H9 (cell line): ENCODE results near the gene TTLL9. TPM values are rescaled to one million over a fixed set of nuclear protein-coding genes. Genes with fewer than 3 reads are reported as not detected.

Source experiments
- DNase-seq: peaks from one replicate; pipeline ENCODE4 v3.0.0-alpha.2; 2017
- H2AFZ ChIP-seq: one replicate; pipeline ENCODE4 v1.6.1; 2013; ENCODE audit warnings: mild to moderate bottlenecking, low read length, control low read depth, moderate library complexity
- H2AK5ac ChIP-seq: 2 replicates; pipeline ENCODE4 v1.6.1; 2013; ENCODE audit warnings: low read length, control low read depth, mixed read lengths; ENCODE audit not compliant: insufficient read length
- H2BK120ac ChIP-seq: one replicate; pipeline ENCODE4 v1.6.1; 2013; ENCODE audit warnings: low read depth, mild to moderate bottlenecking, low read length, control low read depth, inconsistent platforms; ENCODE audit not compliant: poor library complexity, severe bottlenecking
- H2BK12ac ChIP-seq: 2 replicates; pipeline ENCODE4 v1.6.1; 2013; ENCODE audit warnings: low read length, control low read depth, mixed read lengths, low read depth; ENCODE audit not compliant: insufficient read length
- H2BK15ac ChIP-seq: 2 replicates; pipeline ENCODE4 v1.6.1; 2013; ENCODE audit warnings: low read depth, low read length, control low read depth
- H2BK20ac ChIP-seq: one replicate; pipeline ENCODE4 v1.6.1; 2013; ENCODE audit warnings: low read depth, mild to moderate bottlenecking, low read length, control low read depth, inconsistent platforms; ENCODE audit not compliant: poor library complexity, severe bottlenecking
- H2BK5ac ChIP-seq: 2 replicates; pipeline ENCODE4 v1.6.1; 2013; ENCODE audit warnings: low read length, control low read depth, mixed read lengths; ENCODE audit not compliant: insufficient read length
- H3K14ac ChIP-seq: 2 replicates; pipeline ENCODE4 v1.6.1; 2013; ENCODE audit warnings: low read length, control low read depth; ENCODE audit not compliant: insufficient read depth
- H3K18ac ChIP-seq: 2 replicates; pipeline ENCODE4 v1.6.1; 2013; ENCODE audit warnings: low read depth, mild to moderate bottlenecking, mixed read lengths, low read length, control low read depth; ENCODE audit not compliant: insufficient read length
- H3K23ac ChIP-seq: 2 replicates; pipeline ENCODE4 v1.6.1; 2013; ENCODE audit warnings: low read length, control low read depth, mixed read lengths, low read depth; ENCODE audit not compliant: insufficient read length
- H3K23me2 ChIP-seq: 2 replicates; pipeline ENCODE4 v1.6.1; 2013; ENCODE audit warnings: low read depth, mild to moderate bottlenecking, mixed read lengths, low read length, control low read depth; ENCODE audit not compliant: insufficient read length, poor library complexity, severe bottlenecking
- H3K27ac ChIP-seq: 2 replicates; pipeline ENCODE4 v1.5.1; 2013; ENCODE audit warnings: low read length, control low read depth, mixed read lengths, low read depth; ENCODE audit not compliant: insufficient read length
- H3K27me3 ChIP-seq: 2 replicates; pipeline ENCODE4 v1.6.1; 2013; ENCODE audit warnings: low read length, control low read depth, inconsistent platforms; ENCODE audit not compliant: insufficient read depth
- H3K4ac ChIP-seq: 2 replicates; pipeline ENCODE4 v1.6.1; 2013; ENCODE audit warnings: low read depth, mild to moderate bottlenecking, control low read depth, inconsistent platforms, low read length, moderate library complexity
- H3K4me1 ChIP-seq: 2 replicates; pipeline ENCODE4 v1.6.1; 2013; ENCODE audit warnings: low read length, control low read depth, inconsistent platforms; ENCODE audit not compliant: insufficient read depth
- H3K4me2 ChIP-seq: 2 replicates; pipeline ENCODE4 v1.6.1; 2013; ENCODE audit warnings: low read length, control low read depth, mixed read lengths; ENCODE audit not compliant: insufficient read length, insufficient read depth
- H3K56ac ChIP-seq: 2 replicates; pipeline ENCODE4 v1.6.1; 2013; ENCODE audit warnings: low read depth, mild to moderate bottlenecking, mixed read lengths, low read length, control low read depth; ENCODE audit not compliant: insufficient read length
- H3K79me1 ChIP-seq: 2 replicates; pipeline ENCODE4 v1.6.1; 2013; ENCODE audit warnings: low read depth, mild to moderate bottlenecking, moderate library complexity, low read length, control low read depth, inconsistent platforms; ENCODE audit not compliant: insufficient read depth, poor library complexity, severe bottlenecking
- H3K79me2 ChIP-seq: 2 replicates; pipeline ENCODE4 v1.6.1; 2013; ENCODE audit warnings: low read length, control low read depth, inconsistent platforms; ENCODE audit not compliant: insufficient read depth
- H3K9ac ChIP-seq: 2 replicates; pipeline ENCODE4 v1.6.1; 2013; ENCODE audit warnings: low read length, control low read depth, mixed read lengths; ENCODE audit not compliant: insufficient read length; ENCODE audit errors: extremely low read depth
- H3K9me3 ChIP-seq: one replicate; pipeline ENCODE4 v1.6.1; 2013; ENCODE audit warnings: low read depth, low read length, inconsistent platforms; ENCODE audit not compliant: control insufficient read depth
- H3T11ph ChIP-seq: one replicate; pipeline ENCODE4 v1.6.1; 2013; ENCODE audit warnings: mild to moderate bottlenecking, low read length, control low read depth, inconsistent platforms
- H4K20me1 ChIP-seq: one replicate; pipeline ENCODE4 v1.6.1; 2013; ENCODE audit not compliant: control insufficient read depth, insufficient read length, insufficient read depth
- H4K5ac ChIP-seq: 2 replicates; pipeline ENCODE4 v1.6.1; 2013; ENCODE audit warnings: low read depth, mild to moderate bottlenecking, mixed read lengths, low read length, control low read depth; ENCODE audit not compliant: insufficient read length
- H4K8ac ChIP-seq: replicated peaks from 2 replicates; pipeline ENCODE4 v1.6.1; 2013; ENCODE audit warnings: low read length, control low read depth, mixed read lengths, low read depth; ENCODE audit not compliant: insufficient read length
- H4K91ac ChIP-seq: 2 replicates; pipeline ENCODE4 v1.6.1; 2013; ENCODE audit warnings: low read depth, mild to moderate bottlenecking, moderate library complexity, mixed read lengths, low read length, control low read depth; ENCODE audit not compliant: insufficient read length
- H3K27ac Mint-ChIP-seq, 3 experiments: 2 replicates in 2 of 3; 3 replicates in 1 of 3; pipeline ENCODE4 v1.8.0; 2020 to 2021; ENCODE audit warnings: mixed read lengths in 3 of 3, mild to moderate bottlenecking in 1 of 3, moderate library complexity in 1 of 3
- H3K27me3 Mint-ChIP-seq: 2 replicates; pipeline ENCODE4 v1.8.0; 2021; ENCODE audit warnings: low read depth, mild to moderate bottlenecking, moderate library complexity, mixed read lengths
- H3K36me3 Mint-ChIP-seq, 3 experiments: 2 replicates in 2 of 3; 3 replicates in 1 of 3; pipeline ENCODE4 v1.8.0; 2020 to 2021; ENCODE audit warnings: low read depth in 3 of 3, mixed read lengths in 3 of 3; ENCODE audit not compliant: insufficient read depth in 1 of 3
- H3K4me1 Mint-ChIP-seq, 2 experiments: 2 replicates each; pipeline ENCODE4 v1.8.0; 2020; ENCODE audit warnings: mixed read lengths in 2 of 2
- H3K4me3 Mint-ChIP-seq, 2 experiments: 2 replicates in 1 of 2; 3 replicates in 1 of 2; pipeline ENCODE4 v1.8.0; 2020 to 2021; ENCODE audit warnings: mild to moderate bottlenecking in 2 of 2, mixed read lengths in 2 of 2, moderate library complexity in 1 of 2
- H3K9me3 Mint-ChIP-seq, 2 experiments: 2 replicates in 1 of 2; 3 replicates in 1 of 2; pipeline ENCODE4 v1.8.0; 2020; ENCODE audit warnings: mild to moderate bottlenecking in 2 of 2, mixed read lengths in 2 of 2, moderate library complexity in 1 of 2
- WGBS: extraction: QIAGEN DNeasy Blood & Tissue Kit; methylation state at CpG from one replicate; pipeline ENCODE4 v1.1.7; 2013; ENCODE audit warnings: missing lambda C conversion rate, low lambda C conversion rate, mixed read lengths; ENCODE audit not compliant: insufficient read length; ENCODE audit errors: extremely low coverage; 5-methylcytosine and 5-hydroxymethylcytosine counted together
- total RNA-seq: library from RNA; stranded (reverse); gene quantifications from 2 replicates; pipeline ENCODE4 v1.2.1, GENCODE V29; 2021
- TF ChIP-seq, protein P1 (sequence below): fragments of 200-600 bp; sonication (generic); conservative IDR thresholded peaks from 3 replicates; pipeline ENCODE4 v1.8.0; 2021; ENCODE audit warnings: antibody characterized with exemption, mild to moderate bottlenecking

TTLL9 gene
- total RNA-seq, 1 experiment from 2014 or later, result 0.20 TPM

DNA sequence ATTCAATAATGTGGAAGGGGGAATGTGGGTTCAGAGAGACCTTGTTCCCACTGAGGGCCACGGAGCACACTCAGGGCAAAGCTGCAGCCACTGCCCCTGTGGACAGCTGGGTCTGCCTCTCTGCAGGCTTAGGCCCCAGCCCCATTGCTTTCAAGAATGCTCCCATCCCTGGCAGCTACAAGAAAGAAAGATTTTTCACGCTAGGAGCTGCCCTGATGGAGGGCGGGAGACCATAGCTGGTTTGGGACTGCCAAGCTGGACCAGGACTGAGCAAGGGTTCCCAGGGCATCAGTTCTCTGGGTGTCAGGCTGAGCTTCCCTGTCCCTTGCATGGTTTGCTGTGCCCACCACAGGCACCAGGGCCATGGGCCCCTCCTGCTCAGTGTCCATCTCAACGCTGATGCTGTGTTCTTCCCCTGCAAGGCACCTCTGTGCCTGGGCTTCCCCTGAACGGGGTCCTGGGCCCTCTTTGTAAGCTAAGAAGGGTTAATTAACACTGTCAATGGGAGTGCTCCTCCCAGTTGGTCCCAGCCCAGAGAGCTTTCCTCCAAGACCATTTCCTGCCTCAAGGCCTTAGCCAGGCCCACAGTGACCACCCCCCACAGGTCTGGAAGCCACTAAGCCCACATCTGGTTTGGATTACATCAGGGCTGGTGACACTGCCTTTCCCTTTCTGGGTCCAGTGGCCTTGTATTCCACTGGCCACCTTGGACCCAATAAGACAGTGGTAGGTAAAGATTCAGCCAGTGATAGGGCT is 33.4 kb upstream of the TTLL9 start:
- H3K9me3 Mint-ChIP-seq, result no peaks in the 10 kb centered on the region

More for the DNA sequence above, 33.4 kb upstream of the TTLL9 start:
- no peak overlapping the region for H2BK120ac ChIP-seq
- no peak overlapping the region for H3K4ac ChIP-seq
- Mint-ChIP-seq H3K4me1 (peaks cover 26 to 27% of the 10 kb centered on the region in 2 experiments), H3K4me3 (no peak overlapping the region), H3K27ac (peak overlapping the region in 2 of 3 experiments; percentile 27 to 66; a peak in 1 of 7 replicates), H3K27me3 (peaks cover 2% of the 10 kb centered on the region), H3K36me3 (no peaks in the 10 kb centered on the region)
- H3K56ac ChIP-seq, result no peak overlapping the region
- no peaks in the 10 kb centered on the region for H3K79me1 ChIP-seq
- no peak overlapping the region for H3K23ac ChIP-seq
- H2BK20ac ChIP-seq, result no peak overlapping the region
- no peak overlapping the region for H2BK5ac ChIP-seq
- H3K27me3 ChIP-seq, result no peaks in the 10 kb centered on the region
- H4K8ac ChIP-seq, result no peak overlapping the region
- TF ChIP-seq, protein P1, sequence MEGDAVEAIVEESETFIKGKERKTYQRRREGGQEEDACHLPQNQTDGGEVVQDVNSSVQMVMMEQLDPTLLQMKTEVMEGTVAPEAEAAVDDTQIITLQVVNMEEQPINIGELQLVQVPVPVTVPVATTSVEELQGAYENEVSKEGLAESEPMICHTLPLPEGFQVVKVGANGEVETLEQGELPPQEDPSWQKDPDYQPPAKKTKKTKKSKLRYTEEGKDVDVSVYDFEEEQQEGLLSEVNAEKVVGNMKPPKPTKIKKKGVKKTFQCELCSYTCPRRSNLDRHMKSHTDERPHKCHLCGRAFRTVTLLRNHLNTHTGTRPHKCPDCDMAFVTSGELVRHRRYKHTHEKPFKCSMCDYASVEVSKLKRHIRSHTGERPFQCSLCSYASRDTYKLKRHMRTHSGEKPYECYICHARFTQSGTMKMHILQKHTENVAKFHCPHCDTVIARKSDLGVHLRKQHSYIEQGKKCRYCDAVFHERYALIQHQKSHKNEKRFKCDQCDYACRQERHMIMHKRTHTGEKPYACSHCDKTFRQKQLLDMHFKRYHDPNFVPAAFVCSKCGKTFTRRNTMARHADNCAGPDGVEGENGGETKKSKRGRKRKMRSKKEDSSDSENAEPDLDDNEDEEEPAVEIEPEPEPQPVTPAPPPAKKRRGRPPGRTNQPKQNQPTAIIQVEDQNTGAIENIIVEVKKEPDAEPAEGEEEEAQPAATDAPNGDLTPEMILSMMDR, result no peak
- H3K4me2 ChIP-seq, result no peak overlapping the region
- H3K79me2 ChIP-seq, result no peaks in the 10 kb centered on the region
- H4K5ac ChIP-seq, result no peak overlapping the region
- no peaks in the 10 kb centered on the region for H3K9me3 ChIP-seq
- no peaks in the 10 kb centered on the region for H4K20me1 ChIP-seq
- H3K23me2 ChIP-seq, result no peaks in the 10 kb centered on the region
- no peak overlapping the region for H2BK12ac ChIP-seq
- H3K14ac ChIP-seq, result no peak overlapping the region
- no peak for DNase-seq
- no peak overlapping the region for H4K91ac ChIP-seq
- no peak overlapping the region for H3K18ac ChIP-seq
- no peak overlapping the region for H3K27ac ChIP-seq
- no peak overlapping the region for H2AFZ ChIP-seq
- H3K9ac ChIP-seq, result no peak overlapping the region
- no peak overlapping the region for H3T11ph ChIP-seq
- H2AK5ac ChIP-seq, result no peak overlapping the region
- no CpG with 5 or more reads among the region's 5 CpGs for WGBS
- no peaks in the 10 kb centered on the region; the same call in 1 of the 2 replicates for H3K4me1 ChIP-seq
- no peak overlapping the region for H2BK15ac ChIP-seq
